K562 (cell line): ENCODE data around the gene MAEL. TPM values are rescaled to one million over a fixed set of nuclear protein-coding genes. Genes with fewer than 3 reads are reported as not detected.

ENCODE experiments used
- HIVEP1 ChIP-seq: fragments of 250-450 bp; sonication (Bioruptor Pico); IDR thresholded peaks from 2 replicates; pipeline ENCODE4 v1.4.0; 2020; ENCODE audit warnings: mild to moderate bottlenecking
- MTA2 ChIP-seq: fragments of 450-650 bp; IDR thresholded peaks from 2 replicates; pipeline ENCODE4 v1.6.1; 2016; ENCODE audit warnings: low read depth
- NR0B1 ChIP-seq: fragments of 450-650 bp; IDR thresholded peaks from one replicate; pipeline ENCODE4 v1.6.1; 2018; ENCODE audit warnings: mild to moderate bottlenecking, moderate library complexity; ENCODE audit not compliant: partially characterized antibody
- NR4A1 ChIP-seq, 2 experiments: fragments of 250-450 bp in 1 of 2; fragments of 450-650 bp in 1 of 2; sonication (Bioruptor Pico) in 1 of 2; IDR thresholded peaks; 2 replicates each; pipeline versions ENCODE4 v1.4.0 to v1.6.1; 2016 to 2020; ENCODE audit warnings: mild to moderate bottlenecking in 2 of 2, missing compliant biosample characterization in 1 of 2, missing genetic modification characterization in 1 of 2, moderate library complexity in 1 of 2
- PHF21A ChIP-seq: fragments of 450-650 bp; IDR thresholded peaks from 2 replicates; pipeline ENCODE4 v1.6.1; 2017; ENCODE audit warnings: low read depth, borderline replicate concordance
- SUPT5H ChIP-seq: fragments of 450-650 bp; IDR thresholded peaks from 2 replicates; pipeline ENCODE4 v1.6.1; 2016
- ZNF165 ChIP-seq: fragments of 250-450 bp; sonication (Bioruptor Pico); IDR thresholded peaks from 2 replicates; pipeline ENCODE4 v1.4.0; 2020; ENCODE audit warnings: borderline replicate concordance
- ZNF282 ChIP-seq: sonication (generic); formaldehyde crosslinking; IDR thresholded peaks from 2 replicates; pipeline ENCODE4 v1.8.1; 2023; ENCODE audit warnings: missing genetic modification reagents
- ZNF699 ChIP-seq: fragments of 250-450 bp; sonication (Bioruptor Pico); IDR thresholded peaks from 2 replicates; pipeline ENCODE4 v1.8.0; 2021; ENCODE audit warnings: mild to moderate bottlenecking, moderate library complexity; ENCODE audit not compliant: insufficient replicate concordance
- polyA plus RNA-seq, 8 experiments: library from polyadenylated mRNA; depleted of rRNA in 4 of 8; stranded (reverse) in 5 of 8; unstranded in 3 of 8; fragments of >200 nt; fragmentation: Nextera tagmentation in 2 of 8; fragmentation: Illumina TruSeq in 1 of 8; extraction: Ambion mirVana in 2 of 8; extraction: Trizol in 1 of 8; gene quantifications; 2 replicates each; pipeline versions ENCODE4 v1.2.1 to v1.2.3, GENCODE V29; 2011 to 2014; ENCODE audit warnings: inconsistent platforms in 1 of 8, missing spikeins in 1 of 8
- total RNA-seq, 7 experiments: library from RNA; depleted of rRNA in 6 of 7; stranded (reverse); fragments of >200 nt in 6 of 7; fragmentation: Illumina TruSeq in 2 of 7; extraction: Trizol in 2 of 7; gene quantifications; 2 replicates each; pipeline versions ENCODE4 v1.2.1 to v1.2.3, GENCODE V29; 2011 to 2021; ENCODE audit warnings: low replicate concordance in 1 of 7
- TF ChIP-seq, protein P1 (sequence below): fragments of 250-450 bp; sonication (Bioruptor Pico); IDR thresholded peaks from 2 replicates; pipeline ENCODE4 v1.4.0; 2020
- TF ChIP-seq, protein P2 (sequence below), 2 experiments: IDR thresholded peaks; 2 replicates each; pipeline ENCODE4 v1.6.1; 2012; ENCODE audit warnings: improper control_type of control experiment in 2 of 2, low read depth in 2 of 2, low read length in 2 of 2, borderline replicate concordance in 1 of 2
- TF ChIP-seq, protein P3 (sequence below): sonication (generic); formaldehyde crosslinking; IDR thresholded peaks from 2 replicates; pipeline ENCODE4 v1.5.0; 2020; ENCODE audit warnings: missing genetic modification reagents
- TF ChIP-seq, protein P4 (sequence below), 2 experiments: fragments of 450-650 bp; IDR thresholded peaks; 2 replicates each; pipeline ENCODE4 v1.6.1; 2018; ENCODE audit warnings: mild to moderate bottlenecking in 2 of 2, low read depth in 1 of 2; ENCODE audit not compliant: partially characterized antibody in 2 of 2

MAEL gene
- total and polyA plus RNA-seq, 9 of the 15 experiments (the other 6 are each of a cell fraction or from before 2014, with no cell fraction given): 0.11 to 1.9 (median 0.75) TPM

- TF ChIP-seq NR0B1 (no peak), MTA2 (no peak), ZNF282 (no peak), ZNF165 (CRISPR knock-in tag) (no peak), SUPT5H (no peak), PHF21A (no peak), HIVEP1 (CRISPR knock-in tag) (no peak), NR4A1 (CRISPR knock-in tag; IDR thresholded peaks at IDR 0.05) (no peak), NR4A1 (tag; IDR thresholded peaks at IDR 0.05) (no peak), ZNF699 (CRISPR knock-in tag) (no peak)
- TF ChIP-seq, protein P1, sequence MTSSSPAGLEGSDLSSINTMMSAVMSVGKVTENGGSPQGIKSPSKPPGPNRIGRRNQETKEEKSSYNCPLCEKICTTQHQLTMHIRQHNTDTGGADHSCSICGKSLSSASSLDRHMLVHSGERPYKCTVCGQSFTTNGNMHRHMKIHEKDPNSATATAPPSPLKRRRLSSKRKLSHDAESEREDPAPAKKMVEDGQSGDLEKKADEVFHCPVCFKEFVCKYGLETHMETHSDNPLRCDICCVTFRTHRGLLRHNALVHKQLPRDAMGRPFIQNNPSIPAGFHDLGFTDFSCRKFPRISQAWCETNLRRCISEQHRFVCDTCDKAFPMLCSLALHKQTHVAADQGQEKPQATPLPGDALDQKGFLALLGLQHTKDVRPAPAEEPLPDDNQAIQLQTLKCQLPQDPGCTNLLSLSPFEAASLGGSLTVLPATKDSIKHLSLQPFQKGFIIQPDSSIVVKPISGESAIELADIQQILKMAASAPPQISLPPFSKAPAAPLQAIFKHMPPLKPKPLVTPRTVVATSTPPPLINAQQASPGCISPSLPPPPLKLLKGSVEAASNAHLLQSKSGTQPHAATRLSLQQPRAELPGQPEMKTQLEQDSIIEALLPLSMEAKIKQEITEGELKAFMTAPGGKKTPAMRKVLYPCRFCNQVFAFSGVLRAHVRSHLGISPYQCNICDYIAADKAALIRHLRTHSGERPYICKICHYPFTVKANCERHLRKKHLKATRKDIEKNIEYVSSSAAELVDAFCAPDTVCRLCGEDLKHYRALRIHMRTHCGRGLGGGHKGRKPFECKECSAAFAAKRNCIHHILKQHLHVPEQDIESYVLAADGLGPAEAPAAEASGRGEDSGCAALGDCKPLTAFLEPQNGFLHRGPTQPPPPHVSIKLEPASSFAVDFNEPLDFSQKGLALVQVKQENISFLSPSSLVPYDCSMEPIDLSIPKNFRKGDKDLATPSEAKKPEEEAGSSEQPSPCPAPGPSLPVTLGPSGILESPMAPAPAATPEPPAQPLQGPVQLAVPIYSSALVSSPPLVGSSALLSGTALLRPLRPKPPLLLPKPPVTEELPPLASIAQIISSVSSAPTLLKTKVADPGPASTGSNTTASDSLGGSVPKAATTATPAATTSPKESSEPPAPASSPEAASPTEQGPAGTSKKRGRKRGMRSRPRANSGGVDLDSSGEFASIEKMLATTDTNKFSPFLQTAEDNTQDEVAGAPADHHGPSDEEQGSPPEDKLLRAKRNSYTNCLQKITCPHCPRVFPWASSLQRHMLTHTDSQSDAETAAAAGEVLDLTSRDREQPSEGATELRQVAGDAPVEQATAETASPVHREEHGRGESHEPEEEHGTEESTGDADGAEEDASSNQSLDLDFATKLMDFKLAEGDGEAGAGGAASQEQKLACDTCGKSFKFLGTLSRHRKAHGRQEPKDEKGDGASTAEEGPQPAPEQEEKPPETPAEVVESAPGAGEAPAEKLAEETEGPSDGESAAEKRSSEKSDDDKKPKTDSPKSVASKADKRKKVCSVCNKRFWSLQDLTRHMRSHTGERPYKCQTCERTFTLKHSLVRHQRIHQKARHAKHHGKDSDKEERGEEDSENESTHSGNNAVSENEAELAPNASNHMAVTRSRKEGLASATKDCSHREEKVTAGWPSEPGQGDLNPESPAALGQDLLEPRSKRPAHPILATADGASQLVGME (CRISPR knock-in tag): no peak
- TF ChIP-seq, protein P2, sequence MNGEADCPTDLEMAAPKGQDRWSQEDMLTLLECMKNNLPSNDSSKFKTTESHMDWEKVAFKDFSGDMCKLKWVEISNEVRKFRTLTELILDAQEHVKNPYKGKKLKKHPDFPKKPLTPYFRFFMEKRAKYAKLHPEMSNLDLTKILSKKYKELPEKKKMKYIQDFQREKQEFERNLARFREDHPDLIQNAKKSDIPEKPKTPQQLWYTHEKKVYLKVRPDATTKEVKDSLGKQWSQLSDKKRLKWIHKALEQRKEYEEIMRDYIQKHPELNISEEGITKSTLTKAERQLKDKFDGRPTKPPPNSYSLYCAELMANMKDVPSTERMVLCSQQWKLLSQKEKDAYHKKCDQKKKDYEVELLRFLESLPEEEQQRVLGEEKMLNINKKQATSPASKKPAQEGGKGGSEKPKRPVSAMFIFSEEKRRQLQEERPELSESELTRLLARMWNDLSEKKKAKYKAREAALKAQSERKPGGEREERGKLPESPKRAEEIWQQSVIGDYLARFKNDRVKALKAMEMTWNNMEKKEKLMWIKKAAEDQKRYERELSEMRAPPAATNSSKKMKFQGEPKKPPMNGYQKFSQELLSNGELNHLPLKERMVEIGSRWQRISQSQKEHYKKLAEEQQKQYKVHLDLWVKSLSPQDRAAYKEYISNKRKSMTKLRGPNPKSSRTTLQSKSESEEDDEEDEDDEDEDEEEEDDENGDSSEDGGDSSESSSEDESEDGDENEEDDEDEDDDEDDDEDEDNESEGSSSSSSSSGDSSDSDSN (IDR thresholded peaks at IDR 0.05; ENCODE audit: borderline replicate concordance in 1 of 2, low read depth in 2 of 2, low read length in 2 of 2): no peak
- TF ChIP-seq, protein P3, sequence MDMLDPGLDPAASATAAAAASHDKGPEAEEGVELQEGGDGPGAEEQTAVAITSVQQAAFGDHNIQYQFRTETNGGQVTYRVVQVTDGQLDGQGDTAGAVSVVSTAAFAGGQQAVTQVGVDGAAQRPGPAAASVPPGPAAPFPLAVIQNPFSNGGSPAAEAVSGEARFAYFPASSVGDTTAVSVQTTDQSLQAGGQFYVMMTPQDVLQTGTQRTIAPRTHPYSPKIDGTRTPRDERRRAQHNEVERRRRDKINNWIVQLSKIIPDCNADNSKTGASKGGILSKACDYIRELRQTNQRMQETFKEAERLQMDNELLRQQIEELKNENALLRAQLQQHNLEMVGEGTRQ (CRISPR knock-in tag): peak; percentile 51
- TF ChIP-seq, protein P4, sequence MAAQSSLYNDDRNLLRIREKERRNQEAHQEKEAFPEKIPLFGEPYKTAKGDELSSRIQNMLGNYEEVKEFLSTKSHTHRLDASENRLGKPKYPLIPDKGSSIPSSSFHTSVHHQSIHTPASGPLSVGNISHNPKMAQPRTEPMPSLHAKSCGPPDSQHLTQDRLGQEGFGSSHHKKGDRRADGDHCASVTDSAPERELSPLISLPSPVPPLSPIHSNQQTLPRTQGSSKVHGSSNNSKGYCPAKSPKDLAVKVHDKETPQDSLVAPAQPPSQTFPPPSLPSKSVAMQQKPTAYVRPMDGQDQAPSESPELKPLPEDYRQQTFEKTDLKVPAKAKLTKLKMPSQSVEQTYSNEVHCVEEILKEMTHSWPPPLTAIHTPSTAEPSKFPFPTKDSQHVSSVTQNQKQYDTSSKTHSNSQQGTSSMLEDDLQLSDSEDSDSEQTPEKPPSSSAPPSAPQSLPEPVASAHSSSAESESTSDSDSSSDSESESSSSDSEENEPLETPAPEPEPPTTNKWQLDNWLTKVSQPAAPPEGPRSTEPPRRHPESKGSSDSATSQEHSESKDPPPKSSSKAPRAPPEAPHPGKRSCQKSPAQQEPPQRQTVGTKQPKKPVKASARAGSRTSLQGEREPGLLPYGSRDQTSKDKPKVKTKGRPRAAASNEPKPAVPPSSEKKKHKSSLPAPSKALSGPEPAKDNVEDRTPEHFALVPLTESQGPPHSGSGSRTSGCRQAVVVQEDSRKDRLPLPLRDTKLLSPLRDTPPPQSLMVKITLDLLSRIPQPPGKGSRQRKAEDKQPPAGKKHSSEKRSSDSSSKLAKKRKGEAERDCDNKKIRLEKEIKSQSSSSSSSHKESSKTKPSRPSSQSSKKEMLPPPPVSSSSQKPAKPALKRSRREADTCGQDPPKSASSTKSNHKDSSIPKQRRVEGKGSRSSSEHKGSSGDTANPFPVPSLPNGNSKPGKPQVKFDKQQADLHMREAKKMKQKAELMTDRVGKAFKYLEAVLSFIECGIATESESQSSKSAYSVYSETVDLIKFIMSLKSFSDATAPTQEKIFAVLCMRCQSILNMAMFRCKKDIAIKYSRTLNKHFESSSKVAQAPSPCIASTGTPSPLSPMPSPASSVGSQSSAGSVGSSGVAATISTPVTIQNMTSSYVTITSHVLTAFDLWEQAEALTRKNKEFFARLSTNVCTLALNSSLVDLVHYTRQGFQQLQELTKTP (IDR thresholded peaks at IDR 0.05; ENCODE audit: low read depth in 1 of 2, partially characterized antibody in 2 of 2): no peak
Observed at GRCh38 chr1:167068761-167069160, 79.7 kb downstream of the MAEL start (continued).
